ENCODE results near the gene FAM83D. TPM values are rescaled to one million over a fixed set of nuclear protein-coding genes. Genes with fewer than 3 reads are reported as not detected.

Gene FAM83D
- total and polyA plus RNA-seq, 2 of the 8 experiments (the other 6 are each of a cell fraction or from before 2014, with no cell fraction given): 60.9 to 62.6 TPM

GRCh38 chr20:38927902-38928578, 1.8 kb downstream of the FAM83D start:
- TF ChIP-seq POLR2AphosphoS5 (IDR thresholded peaks at IDR 0.05; ENCODE audit: low read depth, low read length) (0 out of 2 replicates have a peak, but pooled peaks have one; percentile 33), FOSL1 (IDR thresholded peaks at IDR 0.05; ENCODE audit: insufficient read depth, low read depth, low read length) (no peak)
- ChIA-PET POLR2A (ENCODE audit: partially characterized antibody) (interaction anchor here (1.3 to 5.9 kb wide), 4 partner anchors 11 to 113 kb away, joined by 4 to 57 read pairs (median 30); partner anchors contain the start of gene DHX35), CTCF (ENCODE audit: partially characterized antibody) (interaction anchor here (0.5 to 1.4 kb wide), 4 partner anchors 9 to 236 kb away, joined by 3 read pairs; no protein-coding TSS in a partner anchor)
- Histone ChIP-seq H3K56ac (replicated peaks; ENCODE audit: insufficient read length, low read depth, low read length) (no peak overlapping the region), H3K36me3 (ENCODE audit: control insufficient read depth in 2 of 4, insufficient read depth in 4 of 4, low read length in 3 of 4) (peaks cover 0 to 5% (median 2%) of the 10 kb centered on the region in 4 experiments; a peak in 3 of 8 replicates), H3K18ac (ENCODE audit: extremely low read depth, low read length) (no peak overlapping the region), H2BK120ac (replicated peaks; ENCODE audit: low read depth, low read length) (no peak overlapping the region), H3K4me1 (replicated peaks in 1 of 4; ENCODE audit: control insufficient read depth in 3 of 4, insufficient read depth in 4 of 4, low read length in 3 of 4) (peaks cover 6 to 12% (median 8%) of the 10 kb centered on the region in 4 experiments), H2AK5ac (ENCODE audit: low read depth, low read length) (peak overlapping the region; percentile 5; the same call in 1 of the 2 replicates), H3K27me3 (replicated peaks in 1 of 4; ENCODE audit: control insufficient read depth in 3 of 4, extremely low read depth in 1 of 4, insufficient read depth in 3 of 4, low read length in 3 of 4) (no peaks in the 10 kb centered on the region), H4K8ac (ENCODE audit: extremely low read depth, insufficient read depth, low read length) (no peak overlapping the region), H3K4ac (replicated peaks; ENCODE audit: insufficient read length, low read depth, low read length) (no peak overlapping the region), H3K9ac (replicated peaks in 1 of 4; ENCODE audit: extremely low read depth in 1 of 4, low read depth in 3 of 4, low read length in 3 of 4) (0 out of 7 replicates have a peak overlapping the region, but pooled peaks of 1 of the 4 experiments have one; percentile 37), H3K4me3 (ENCODE audit: extremely low read depth in 1 of 4, insufficient read depth in 2 of 4, low read depth in 3 of 4, low read length in 4 of 4) (peak overlapping the region; percentile 22 to 90 (median 24); a peak in 6 of 8 replicates), H3K14ac (ENCODE audit: insufficient read length) (no peak overlapping the region), H3K79me1 (ENCODE audit: low read depth, low read length) (peaks cover 15% of the 10 kb centered on the region), H4K5ac (ENCODE audit: insufficient read length, low read depth, low read length) (no peak overlapping the region), H3K23me2 (ENCODE audit: low read depth, low read length) (peaks cover 13% of the 10 kb centered on the region), H2BK20ac (ENCODE audit: low read length) (no peak overlapping the region), H3K79me2 (ENCODE audit: control insufficient read depth in 1 of 2, insufficient read depth in 2 of 2, low read length in 2 of 2) (peaks cover 43 to 64% of the 10 kb centered on the region in 2 experiments), H2BK5ac (ENCODE audit: low read depth, low read length) (peak overlapping the region; percentile 55), H2AFZ (ENCODE audit: low read length) (no peak overlapping the region), H2BK12ac (ENCODE audit: low read depth, low read length) (no peak overlapping the region), H3K27ac (ENCODE audit: low read depth, low read length) (no peak overlapping the region), H3K23ac (ENCODE audit: insufficient read length) (no peak overlapping the region), H3K4me2 (ENCODE audit: insufficient read depth in 1 of 2, low read depth in 2 of 2, low read length in 2 of 2) (peak overlapping the region; percentile 70 to 79), H4K20me1 (replicated peaks in 1 of 2; ENCODE audit: control insufficient read depth in 1 of 2, insufficient read depth in 2 of 2, low read length in 2 of 2) (peaks cover 12 to 18% of the 10 kb centered on the region in 2 experiments), H2BK15ac (ENCODE audit: low read length) (0 out of 2 replicates have a peak overlapping the region, but pooled peaks have one; percentile 16), H4K91ac (replicated peaks; ENCODE audit: insufficient read length, low read length) (no peak overlapping the region), H3K9me3 (ENCODE audit: insufficient read depth in 2 of 2, low read depth in 1 of 2, low read length in 1 of 2) (no peaks in the 10 kb centered on the region)
- FAIRE-seq (no peak), DNase-seq (ENCODE audit: low read depth in 1 of 2, low spot score in 2 of 2) (no peak)
- 84% methylated on average over 5 of the region's 5 CpGs; no CpG with 5 or more reads in 1 of the 2 experiments for WGBS, 2 experiments (ENCODE audit: extremely low coverage in 1 of 2, insufficient coverage in 1 of 2, insufficient read length in 1 of 2, insufficient replicate concordance in 2 of 2, low coverage in 1 of 2, low lambda C conversion rate in 2 of 2, missing lambda C conversion rate in 1 of 2)
